ENCODE results near the gene CAB39. TPM values are rescaled to one million over a fixed set of nuclear protein-coding genes. Genes with fewer than 3 reads are reported as not detected.

The CAB39 gene
- total and polyA plus RNA-seq, 7 donors: 60.2 to 128 (median 72.2) TPM

GRCh38 chr2:230714136-230714480 lies 1.5 kb downstream of the CAB39 start:
- intact Hi-C loops (cut with DNase I): loop anchor here (5.0 kb wide), 2 partner anchors 153 to 297 kb away; partner anchors contain the start of gene SP100
- TF ChIP-seq EP300 (IDR thresholded peaks at IDR 0.05): no peak
- TF ChIP-seq CTCF (IDR thresholded peaks at IDR 0.05): no peak
- TF ChIP-seq POLR2AphosphoS5 (IDR thresholded peaks at IDR 0.05): no peak
- no peak for TF ChIP-seq POLR2A (IDR thresholded peaks at IDR 0.05)
- 0% methylated on average over 4 of the region's 4 CpGs for WGBS, 2 donors
- Histone ChIP-seq H3K4me1 (peaks cover 0 to 59% (median 52%) of the 10 kb centered on the region in 4 donors), H3K36me3 (no peaks in the 10 kb centered on the region), H3K9me3 (no peaks in the 10 kb centered on the region), H3K27ac (peak overlapping the region; percentile 94 to 99 (median 98)), H3K27me3 (no peaks in the 10 kb centered on the region), H3K4me3 (peak overlapping the region; percentile 90 to 100 (median 96))
- DNase-seq: no peak

GRCh38 chr2:230715201-230715600 lies 2.6 kb downstream of the CAB39 start:
- 69 to 74% methylated on average over 3 of the region's 3 CpGs for WGBS, 2 donors
- Histone ChIP-seq H3K9me3 (no peaks in the 10 kb centered on the region), H3K27ac (peak overlapping the region; percentile 94 to 99 (median 98)), H3K4me3 (no peak overlapping the region), H3K27me3 (no peaks in the 10 kb centered on the region), H3K36me3 (no peaks in the 10 kb centered on the region), H3K4me1 (peaks cover 0 to 70% (median 62%) of the 10 kb centered on the region in 4 donors)
- intact Hi-C loops (cut with DNase I): no loop called here
- no peak for TF ChIP-seq EP300 (IDR thresholded peaks at IDR 0.05)
- no peak for TF ChIP-seq POLR2AphosphoS5 (IDR thresholded peaks at IDR 0.05)
- no peak for TF ChIP-seq POLR2A (IDR thresholded peaks at IDR 0.05)
- no peak for TF ChIP-seq CTCF (IDR thresholded peaks at IDR 0.05)
- DNase-seq: no peak

- H3K27me3 ChIP-seq: no peaks in the 10 kb centered on the region
- peak overlapping the region in 3 of 4 donors; percentile 70 to 99 (median 96) for H3K27ac ChIP-seq
- no peaks in the 10 kb centered on the region for H3K36me3 ChIP-seq
- TF ChIP-seq CTCF (IDR thresholded peaks at IDR 0.05) (no peak), POLR2A (IDR thresholded peaks at IDR 0.05) (no peak)
- DNase-seq: no peak
- H3K4me3 ChIP-seq: no peak overlapping the region
- peaks cover 0 to 84% (median 71%) of the 10 kb centered on the region in 4 donors for H3K4me1 ChIP-seq
- intact Hi-C loops (cut with DNase I): no loop called here
- 97 to 98% methylated on average over 4 of the region's 4 CpGs for WGBS, 2 donors
- H3K9me3 ChIP-seq: no peaks in the 10 kb centered on the region
These were observed 3.9 kb downstream of the CAB39 start for GRCh38 chr2:230716588-230716987.

- Histone ChIP-seq H3K36me3 (no peaks in the 10 kb centered on the region), H3K4me3 (no peak overlapping the region), H3K9me3 (no peaks in the 10 kb centered on the region), H3K27me3 (no peaks in the 10 kb centered on the region), H3K4me1 (peaks cover 0 to 89% (median 78%) of the 10 kb centered on the region in 4 donors), H3K27ac (peak overlapping the region in 2 of 4 donors; percentile 59 to 70)
- no peak for DNase-seq
- TF ChIP-seq POLR2A (IDR thresholded peaks at IDR 0.05) (no peak), EP300 (IDR thresholded peaks at IDR 0.05) (no peak), CTCF (IDR thresholded peaks at IDR 0.05) (no peak), POLR2AphosphoS5 (IDR thresholded peaks at IDR 0.05) (no peak)
- WGBS, 2 donors: 62 to 82% methylated on average over 3 of the region's 3 CpGs
- intact Hi-C loops (cut with DNase I): no loop called here
These were observed 5.0 kb downstream of the CAB39 start for GRCh38 chr2:230717600-230717999.

- H3K4me3 ChIP-seq: no peak overlapping the region
- WGBS, 2 donors: 88 to 89% methylated on average over 3 of the region's 3 CpGs
- H3K9me3 ChIP-seq: no peaks in the 10 kb centered on the region
- peaks cover 0 to 5% (median 0%) of the 10 kb centered on the region in 4 donors for H3K36me3 ChIP-seq
- peak overlapping the region in 2 of 4 donors; percentile 59 to 70 for H3K27ac ChIP-seq
- TF ChIP-seq CTCF (IDR thresholded peaks at IDR 0.05): no peak
- TF ChIP-seq EP300 (IDR thresholded peaks at IDR 0.05): no peak
- TF ChIP-seq POLR2A (IDR thresholded peaks at IDR 0.05): no peak
- no peak for TF ChIP-seq POLR2AphosphoS5 (IDR thresholded peaks at IDR 0.05)
- intact Hi-C loops (cut with DNase I): no loop called here
- peaks cover 0 to 96% (median 82%) of the 10 kb centered on the region in 4 donors for H3K4me1 ChIP-seq
- DNase-seq: no peak
- H3K27me3 ChIP-seq: no peaks in the 10 kb centered on the region
These were observed 6.7 kb downstream of the CAB39 start for GRCh38 chr2:230719340-230719739.
